RWPE1 (cell line): Measurements from ENCODE around the gene LEMD3.

Source experiments
- CTCF ChIA-PET: fragments of 350-600 bp; sonication (Branson Sonifier 250); formaldehyde crosslinking; extraction: SDS; loops from one replicate; lab custom pipeline; 2021; lab: Yijun Ruan, JAX
- POLR2A ChIA-PET: fragments of 400-600 bp; formaldehyde crosslinking; extraction: SDS; loops from one replicate; lab custom pipeline; 2020; ENCODE audit warnings: antibody characterized with exemption; ENCODE audit not compliant: low non-redundant PET; lab: Yijun Ruan, JAX
- DNase-seq: peaks from one replicate; pipeline ENCODE4 v3.0.0; 2012; ENCODE audit warnings: low spot score
- H3K27ac ChIP-seq: fragments of 450-650 bp; 2 replicates; pipeline ENCODE4 v1.5.1; 2017
- CTCF ChIP-seq: fragments of 450-650 bp; conservative IDR thresholded peaks from 2 replicates; pipeline ENCODE4 v1.5.1; 2017; ENCODE audit warnings: low read depth, mild to moderate bottlenecking

The LEMD3 gene

GRCh38 chr12:65259501-65259900, 90.1 kb downstream of the LEMD3 start:
- POLR2A ChIA-PET = no interaction called here
- no peak for TF ChIP-seq CTCF
- H3K27ac ChIP-seq = no peak overlapping the region
- no peak for DNase-seq
- CTCF ChIA-PET = no interaction called here

- H3K27ac ChIP-seq = no peak overlapping the region
- TF ChIP-seq CTCF = no peak
- no peak for DNase-seq
- ChIA-PET CTCF (no interaction called here), POLR2A (no interaction called here)
Observed at GRCh38 chr12:65263777-65264176, 94.4 kb downstream of the LEMD3 start.

GRCh38 chr12:65266408-65266807, 97.0 kb downstream of the LEMD3 start:
- ChIA-PET CTCF (no interaction called here), POLR2A (no interaction called here)
- DNase-seq = no peak
- no peak for TF ChIP-seq CTCF
- H3K27ac ChIP-seq = no peak overlapping the region

GRCh38 chr12:65269603-65270002, 100.2 kb downstream of the LEMD3 start:
- ChIA-PET CTCF (interaction anchor here (0.6 kb wide), 1 partner anchor 510 kb away, joined by 3 read pairs; no protein-coding TSS in a partner anchor), POLR2A (interaction anchor here (0.7 kb wide), 1 partner anchor 1393 kb away, joined by 3 read pairs; no protein-coding TSS in a partner anchor)
- DNase-seq = peak; percentile 9
- no peak for TF ChIP-seq CTCF
- H3K27ac ChIP-seq = no peak overlapping the region

- no peak for DNase-seq
- no peak overlapping the region for H3K27ac ChIP-seq
- ChIA-PET POLR2A (no interaction called here), CTCF (no interaction called here)
- no peak for TF ChIP-seq CTCF
Observed at GRCh38 chr12:65274602-65275272, 105.4 kb downstream of the LEMD3 start.

- POLR2A ChIA-PET = no interaction called here
- no peak for TF ChIP-seq CTCF
- CTCF ChIA-PET = no interaction called here
Observed at GRCh38 chr12:65275627-65276026, 106.2 kb downstream of the LEMD3 start.

More at GRCh38 chr12:65275627-65276026, 106.2 kb downstream of the LEMD3 start:
- no peak for DNase-seq
- no peak overlapping the region for H3K27ac ChIP-seq
